OCI-LY7 (cell line): ENCODE measurements around the gene BAX.

Experiments used
- EZH2phosphoT487 ChIP-seq: fragments of 200-600 bp; sonication (generic); IDR thresholded peaks from 2 replicates; pipeline ENCODE4 v1.6.1; 2018; ENCODE audit warnings: low read depth, borderline replicate concordance, mild to moderate bottlenecking, mixed run types, antibody characterized with exemption, low read length, moderate library complexity, mixed read lengths
- TF ChIP-seq, protein P1 (sequence below): fragments of 200-600 bp; sonication (generic); conservative IDR thresholded peaks from 2 replicates; pipeline ENCODE4 v1.5.1; 2014; ENCODE audit warnings: mild to moderate bottlenecking, antibody characterized with exemption, low read length, moderate library complexity, mixed read lengths

DNA sequence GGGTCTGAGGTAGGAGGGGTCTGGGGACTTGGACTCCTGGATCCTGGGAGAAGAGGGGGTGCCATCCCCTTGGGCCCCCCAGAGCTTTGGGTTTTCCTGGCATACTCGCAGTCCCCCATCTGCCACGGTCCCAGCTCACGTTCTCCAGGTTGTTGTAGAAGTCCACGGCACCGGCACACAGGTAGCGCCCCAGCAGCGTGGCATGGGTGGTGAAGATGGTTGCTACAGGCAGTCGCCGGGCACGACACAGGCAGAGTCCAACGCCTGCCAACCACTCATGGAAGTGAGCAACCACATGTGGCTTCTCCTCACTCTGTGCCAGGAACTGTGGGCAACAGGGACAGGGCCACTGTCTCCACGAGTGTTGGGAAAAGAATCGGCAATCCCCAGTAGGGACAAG is 31.0 kb downstream of the BAX start:
- TF ChIP-seq, protein P1, sequence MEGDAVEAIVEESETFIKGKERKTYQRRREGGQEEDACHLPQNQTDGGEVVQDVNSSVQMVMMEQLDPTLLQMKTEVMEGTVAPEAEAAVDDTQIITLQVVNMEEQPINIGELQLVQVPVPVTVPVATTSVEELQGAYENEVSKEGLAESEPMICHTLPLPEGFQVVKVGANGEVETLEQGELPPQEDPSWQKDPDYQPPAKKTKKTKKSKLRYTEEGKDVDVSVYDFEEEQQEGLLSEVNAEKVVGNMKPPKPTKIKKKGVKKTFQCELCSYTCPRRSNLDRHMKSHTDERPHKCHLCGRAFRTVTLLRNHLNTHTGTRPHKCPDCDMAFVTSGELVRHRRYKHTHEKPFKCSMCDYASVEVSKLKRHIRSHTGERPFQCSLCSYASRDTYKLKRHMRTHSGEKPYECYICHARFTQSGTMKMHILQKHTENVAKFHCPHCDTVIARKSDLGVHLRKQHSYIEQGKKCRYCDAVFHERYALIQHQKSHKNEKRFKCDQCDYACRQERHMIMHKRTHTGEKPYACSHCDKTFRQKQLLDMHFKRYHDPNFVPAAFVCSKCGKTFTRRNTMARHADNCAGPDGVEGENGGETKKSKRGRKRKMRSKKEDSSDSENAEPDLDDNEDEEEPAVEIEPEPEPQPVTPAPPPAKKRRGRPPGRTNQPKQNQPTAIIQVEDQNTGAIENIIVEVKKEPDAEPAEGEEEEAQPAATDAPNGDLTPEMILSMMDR, result no peak
- no peak for TF ChIP-seq EZH2phosphoT487
